Mononuclear cell (primary cell): Measurements from ENCODE around the gene GAB2. TPM values are rescaled to one million over a fixed set of nuclear protein-coding genes. Genes with fewer than 3 reads are reported as not detected.
"Not testable (repeated sequence)": the region's sequence is repeated elsewhere in the genome, so short reads cannot be mapped to it uniquely, and the experiment has no call there.

Experiments used
- H3K27me3 ChIP-seq: 2 replicates; pipeline ENCODE4 v1.6.0; 2011; ENCODE audit warnings: low read length, control low read depth; ENCODE audit not compliant: insufficient read depth
- H3K4me1 ChIP-seq: 2 replicates; pipeline ENCODE4 v1.5.1; 2011; ENCODE audit warnings: mild to moderate bottlenecking, low read length, control low read depth; ENCODE audit not compliant: insufficient read depth
- H3K4me3 ChIP-seq: 2 replicates; pipeline ENCODE4 v1.5.1; 2011; ENCODE audit warnings: mild to moderate bottlenecking, low read length, moderate library complexity
- H3K9me3 ChIP-seq: 2 replicates; pipeline ENCODE4 v1.5.1; 2011; ENCODE audit warnings: low read depth, mild to moderate bottlenecking, control low read depth, low read length
- total RNA-seq: library from RNA; depleted of rRNA; stranded (reverse); fragments of >200 nt; gene quantifications from one replicate; pipeline ENCODE4 v1.2.3, GENCODE V29; 2012

GAB2 gene
- total RNA-seq, 1 donor, result 61.9 TPM

DNA sequence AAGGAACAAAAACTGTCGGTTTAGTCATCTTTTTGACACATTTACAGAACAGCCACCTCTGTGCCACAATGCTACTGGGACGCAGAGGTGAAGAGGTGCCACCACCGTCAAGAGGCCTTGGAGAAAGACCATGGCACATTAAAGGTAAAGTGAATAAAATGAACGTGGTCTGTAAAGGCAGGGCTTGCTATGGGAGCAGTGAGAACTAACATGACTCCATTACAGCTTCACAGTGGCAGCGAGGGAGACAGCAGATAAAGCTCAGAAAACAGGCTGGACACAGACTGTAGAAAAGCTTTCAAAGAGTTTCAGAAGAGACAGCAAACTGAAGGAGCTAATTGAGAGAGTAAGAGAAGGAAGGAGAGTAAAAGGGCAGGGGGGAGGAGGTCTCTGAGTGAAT is 102.9 kb downstream of the GAB2 start:
- Histone ChIP-seq H3K4me3 (no peak overlapping the region), H3K27me3 (no peaks in the 10 kb centered on the region), H3K4me1 (peaks cover 60% of the 10 kb centered on the region), H3K9me3 (no peaks in the 10 kb centered on the region)

DNA sequence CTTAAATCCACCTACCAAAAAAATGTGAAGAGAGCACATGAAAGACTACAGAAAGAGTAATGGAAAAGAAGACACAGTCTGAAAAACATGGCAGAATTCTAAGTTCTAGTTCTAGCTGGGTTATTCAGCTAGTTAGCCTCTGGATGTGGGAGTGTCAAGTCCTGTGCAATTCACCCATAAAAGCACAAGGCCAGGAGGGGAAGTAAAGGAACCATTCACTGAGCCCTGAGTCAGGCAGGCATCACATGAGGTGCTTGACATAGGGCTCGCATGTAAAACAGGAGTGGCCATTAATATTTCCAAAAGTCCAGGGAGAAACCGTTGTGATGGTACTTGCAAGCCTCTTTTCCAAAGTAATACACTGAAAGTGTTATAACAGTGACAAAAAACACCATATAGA is 103.7 kb downstream of the GAB2 start:
- H3K4me1 ChIP-seq, result peaks cover 64% of the 10 kb centered on the region
- H3K27me3 ChIP-seq, result no peaks in the 10 kb centered on the region
- no peaks in the 10 kb centered on the region for H3K9me3 ChIP-seq
- H3K4me3 ChIP-seq, result no peak overlapping the region

DNA sequence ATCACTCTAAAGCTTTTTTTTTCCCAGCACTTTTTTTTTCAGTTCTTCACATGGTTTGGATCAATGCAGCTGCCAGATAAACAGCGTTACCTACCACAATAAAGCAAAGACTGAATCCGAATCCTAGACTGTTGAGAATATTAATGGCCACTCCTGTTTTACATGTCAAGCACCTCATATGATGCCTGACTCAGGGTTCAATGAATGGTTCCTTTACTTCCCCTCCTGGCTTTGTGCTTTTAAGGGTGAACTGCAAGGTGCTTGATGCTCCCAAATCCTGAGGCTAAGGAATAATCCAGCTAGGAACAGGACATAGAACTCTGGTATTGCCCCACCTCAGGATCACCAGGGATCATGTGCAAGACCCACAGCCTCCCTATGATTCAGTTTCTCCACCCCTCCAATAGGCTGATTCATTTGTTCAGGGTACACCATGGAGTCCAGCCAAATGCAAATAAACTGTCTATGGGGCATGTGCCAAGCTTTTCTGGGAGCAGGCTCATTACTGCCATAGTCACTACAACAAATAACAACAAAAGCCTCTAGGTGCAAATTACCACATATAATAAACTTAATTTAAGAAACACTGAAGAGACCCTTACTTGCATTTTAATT is 104.3 kb downstream of the GAB2 start:
- Histone ChIP-seq H3K4me3 (no peak overlapping the region), H3K4me1 (peaks cover 58% of the 10 kb centered on the region)

DNA sequence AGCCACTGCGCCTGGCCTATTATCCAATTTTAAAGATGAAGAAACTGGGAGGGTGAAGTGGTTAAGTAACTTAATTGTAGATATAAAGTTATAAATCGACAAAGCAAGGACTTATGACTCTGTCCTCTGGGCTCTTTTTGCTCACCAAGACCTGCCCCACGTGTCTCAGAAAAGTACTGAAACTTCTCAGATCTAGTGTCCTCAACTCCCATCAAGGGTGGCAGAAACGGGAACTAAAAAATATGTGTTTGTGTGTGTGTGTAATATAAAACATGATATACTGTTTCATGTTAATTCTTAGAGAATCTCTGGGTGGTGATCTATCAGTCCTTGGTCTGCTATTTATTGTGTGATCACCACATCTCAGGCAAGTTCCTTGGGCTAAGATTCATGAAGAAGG is 104.9 kb downstream of the GAB2 start:
- no peaks in the 10 kb centered on the region for H3K27me3 ChIP-seq
- no peak overlapping the region for H3K4me3 ChIP-seq
- H3K9me3 ChIP-seq, result no peaks in the 10 kb centered on the region
- peaks cover 56% of the 10 kb centered on the region for H3K4me1 ChIP-seq

More for the DNA sequence above, 104.3 kb downstream of the GAB2 start:
- no peaks in the 10 kb centered on the region for H3K27me3 ChIP-seq
- no peaks in the 10 kb centered on the region for H3K9me3 ChIP-seq

DNA sequence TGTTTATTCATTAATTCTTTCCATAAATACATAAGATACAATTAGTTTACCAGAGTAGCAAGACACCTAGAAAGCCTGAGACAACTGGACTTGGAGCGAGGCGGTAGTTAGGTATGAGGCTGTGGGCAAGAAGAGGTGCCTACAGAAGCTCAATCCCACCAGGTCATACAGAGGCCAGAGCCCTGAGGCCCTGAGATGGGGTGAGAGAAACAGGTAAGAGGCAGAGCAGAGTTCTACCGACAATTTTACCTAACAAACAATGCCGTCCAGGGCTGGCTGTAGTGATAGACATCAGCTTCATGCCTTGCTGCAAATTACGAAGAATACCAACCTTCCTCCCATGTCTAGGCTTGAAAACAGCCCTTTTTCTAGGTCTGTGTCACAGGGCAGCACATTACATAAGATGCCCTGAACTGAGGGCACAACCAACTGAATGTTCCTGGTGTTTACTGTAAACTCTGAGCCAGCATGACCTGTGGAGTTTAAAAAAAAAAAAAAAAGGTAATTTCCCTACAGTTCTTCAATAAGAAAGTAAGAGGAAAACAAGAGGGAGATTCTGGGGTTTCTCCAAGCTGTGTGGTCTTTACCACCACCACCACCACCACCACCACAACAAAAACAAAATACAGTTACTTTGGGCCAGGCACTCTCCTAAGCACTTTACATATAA is 105.8 kb downstream of the GAB2 start:
- H3K4me1 ChIP-seq, result peaks cover 56% of the 10 kb centered on the region
- H3K27me3 ChIP-seq, result no peaks in the 10 kb centered on the region
- H3K9me3 ChIP-seq, result no peaks in the 10 kb centered on the region
- no peak overlapping the region for H3K4me3 ChIP-seq

DNA sequence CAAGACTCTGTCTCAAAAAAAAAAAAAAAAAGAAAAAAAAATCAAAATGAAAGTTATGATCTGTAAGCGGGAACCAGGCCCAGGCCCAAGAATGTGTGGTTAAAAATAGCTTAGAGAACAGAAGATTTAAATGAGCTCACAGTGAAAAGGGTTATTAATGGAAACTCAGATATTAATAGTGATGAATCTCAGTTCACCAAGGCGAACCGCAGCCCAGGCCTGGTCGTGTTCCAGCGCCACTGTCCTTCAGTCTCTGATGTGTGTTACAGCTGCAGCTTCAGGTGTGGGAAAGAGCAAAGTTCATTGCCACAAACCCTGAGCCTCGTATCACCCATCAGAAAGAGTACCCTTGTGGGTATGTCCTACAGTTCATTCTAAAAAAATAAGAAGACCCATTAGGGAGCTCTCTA is 107.1 kb downstream of the GAB2 start:
- peaks cover 54% of the 10 kb centered on the region for H3K4me1 ChIP-seq
- no peaks in the 10 kb centered on the region for H3K9me3 ChIP-seq
- no peak overlapping the region for H3K4me3 ChIP-seq
- no peaks in the 10 kb centered on the region for H3K27me3 ChIP-seq

DNA sequence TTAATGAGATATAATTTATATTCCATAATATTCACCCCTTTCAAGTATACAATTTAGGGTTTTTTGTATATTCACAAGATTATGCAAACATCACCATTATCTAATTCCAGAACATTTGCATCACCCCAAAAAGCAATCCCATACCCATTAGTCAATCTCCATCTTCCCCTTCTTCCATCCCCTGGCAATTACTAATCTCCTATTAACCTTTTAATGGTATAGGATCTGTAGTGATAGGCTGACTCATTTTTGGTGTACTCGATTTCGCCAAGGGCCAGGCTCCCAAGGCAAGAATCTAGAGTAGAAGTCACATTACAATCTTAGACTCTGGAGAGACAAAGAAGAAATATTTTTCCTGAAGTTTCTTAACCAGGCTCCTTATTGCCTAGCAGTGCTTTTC is 113.4 kb downstream of the GAB2 start:
- Histone ChIP-seq H3K4me3 (no peak overlapping the region), H3K9me3 (no peaks in the 10 kb centered on the region), H3K27me3 (no peaks in the 10 kb centered on the region), H3K4me1 (peaks cover 13% of the 10 kb centered on the region)

DNA sequence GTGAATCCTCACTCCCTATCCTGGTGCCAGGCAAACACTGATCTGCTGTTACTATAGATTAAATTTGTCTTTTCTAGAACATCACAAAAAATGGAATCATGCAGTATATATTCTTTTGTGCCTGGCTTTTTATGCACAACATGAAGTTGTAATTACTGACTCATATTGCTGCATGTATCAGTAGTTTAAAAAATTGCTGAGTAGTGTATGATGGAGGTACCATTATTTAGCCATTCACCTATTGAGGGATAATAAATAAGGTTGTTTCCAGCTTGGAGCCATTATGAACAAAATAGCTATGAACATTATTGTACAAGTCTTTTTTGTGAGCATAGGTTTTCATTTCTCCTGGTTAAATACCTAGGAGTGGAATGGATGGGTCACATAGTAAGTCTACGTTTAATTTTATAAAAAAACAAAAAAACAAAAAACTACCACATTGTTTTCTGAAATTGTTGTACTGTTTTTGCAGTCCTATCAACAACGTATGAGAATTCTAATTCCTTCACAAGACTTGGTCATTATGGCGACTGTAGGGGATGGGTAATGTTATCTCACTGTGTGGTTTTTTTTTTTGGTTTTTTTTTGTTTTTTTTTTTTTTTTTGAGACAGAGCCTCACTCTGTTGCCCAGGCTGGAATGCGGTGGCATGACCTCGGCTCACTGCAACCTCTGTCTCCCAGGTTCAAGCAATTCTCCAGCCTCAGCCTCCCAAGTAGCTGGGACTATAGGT is 117.3 kb downstream of the GAB2 start:
- Histone ChIP-seq H3K27me3 (no peaks in the 10 kb centered on the region), H3K4me1 (peaks cover 8% of the 10 kb centered on the region), H3K4me3 (no peak overlapping the region), H3K9me3 (no peaks in the 10 kb centered on the region)

DNA sequence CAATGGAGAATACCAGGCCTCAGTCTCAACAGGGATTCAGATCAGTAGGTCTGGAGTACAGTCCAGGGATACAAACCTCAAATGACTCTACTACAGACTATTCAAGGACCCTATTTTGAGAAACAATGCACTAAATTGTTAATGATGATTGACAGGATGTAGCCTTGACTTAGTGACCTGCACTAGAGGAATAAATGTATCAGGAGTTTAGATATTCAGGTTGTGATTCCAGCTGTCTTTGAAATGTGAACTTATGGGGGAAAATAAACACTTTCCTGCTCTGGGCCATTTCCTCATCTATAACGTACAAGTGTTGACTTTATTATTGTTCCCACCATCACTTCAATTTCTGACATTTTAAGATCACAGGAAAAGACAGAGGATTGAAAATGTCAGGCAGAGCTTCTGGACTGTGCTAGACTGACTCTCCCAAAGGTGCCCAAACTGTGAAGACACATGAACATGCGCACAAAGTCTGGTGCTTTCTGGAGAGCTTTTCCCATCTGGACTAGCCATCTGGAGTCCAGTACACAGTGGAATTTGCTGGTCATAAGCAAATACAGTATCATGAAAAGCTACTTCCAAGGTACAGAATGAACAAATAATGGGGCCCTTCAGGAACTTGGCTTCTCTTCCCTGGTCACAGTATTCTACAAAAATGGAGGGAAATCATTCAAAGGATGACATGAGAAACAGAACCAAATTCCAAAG is 118.5 kb downstream of the GAB2 start:
- Histone ChIP-seq H3K4me1 (no peaks in the 10 kb centered on the region), H3K27me3 (no peaks in the 10 kb centered on the region), H3K4me3 (no peak overlapping the region), H3K9me3 (no peaks in the 10 kb centered on the region)

DNA sequence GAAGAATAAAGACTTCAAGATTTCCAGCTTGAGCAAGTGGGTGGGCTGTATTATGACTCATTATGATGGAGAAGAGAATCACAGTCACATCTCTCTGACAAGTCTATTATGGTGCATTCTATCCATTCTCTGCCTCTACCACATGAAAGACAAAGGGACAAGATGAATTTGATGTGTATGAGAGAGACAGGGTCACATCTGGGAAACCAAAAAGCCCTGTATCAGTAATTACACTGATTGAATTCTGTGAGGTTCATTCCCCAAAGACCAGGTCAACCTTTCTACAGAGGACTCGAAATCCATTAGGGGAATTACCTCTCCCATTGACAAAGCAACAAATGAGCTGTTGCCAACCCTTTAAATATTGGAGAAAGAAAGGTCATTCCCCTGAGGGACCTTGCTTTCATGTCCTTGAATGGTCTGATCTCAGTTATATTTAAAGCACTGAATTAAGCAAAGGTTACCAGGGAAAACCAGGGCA is 119.3 kb downstream of the GAB2 start:
- Histone ChIP-seq H3K4me3 (no peak overlapping the region), H3K9me3 (no peaks in the 10 kb centered on the region), H3K4me1 (peaks cover 4% of the 10 kb centered on the region), H3K27me3 (no peaks in the 10 kb centered on the region)

DNA sequence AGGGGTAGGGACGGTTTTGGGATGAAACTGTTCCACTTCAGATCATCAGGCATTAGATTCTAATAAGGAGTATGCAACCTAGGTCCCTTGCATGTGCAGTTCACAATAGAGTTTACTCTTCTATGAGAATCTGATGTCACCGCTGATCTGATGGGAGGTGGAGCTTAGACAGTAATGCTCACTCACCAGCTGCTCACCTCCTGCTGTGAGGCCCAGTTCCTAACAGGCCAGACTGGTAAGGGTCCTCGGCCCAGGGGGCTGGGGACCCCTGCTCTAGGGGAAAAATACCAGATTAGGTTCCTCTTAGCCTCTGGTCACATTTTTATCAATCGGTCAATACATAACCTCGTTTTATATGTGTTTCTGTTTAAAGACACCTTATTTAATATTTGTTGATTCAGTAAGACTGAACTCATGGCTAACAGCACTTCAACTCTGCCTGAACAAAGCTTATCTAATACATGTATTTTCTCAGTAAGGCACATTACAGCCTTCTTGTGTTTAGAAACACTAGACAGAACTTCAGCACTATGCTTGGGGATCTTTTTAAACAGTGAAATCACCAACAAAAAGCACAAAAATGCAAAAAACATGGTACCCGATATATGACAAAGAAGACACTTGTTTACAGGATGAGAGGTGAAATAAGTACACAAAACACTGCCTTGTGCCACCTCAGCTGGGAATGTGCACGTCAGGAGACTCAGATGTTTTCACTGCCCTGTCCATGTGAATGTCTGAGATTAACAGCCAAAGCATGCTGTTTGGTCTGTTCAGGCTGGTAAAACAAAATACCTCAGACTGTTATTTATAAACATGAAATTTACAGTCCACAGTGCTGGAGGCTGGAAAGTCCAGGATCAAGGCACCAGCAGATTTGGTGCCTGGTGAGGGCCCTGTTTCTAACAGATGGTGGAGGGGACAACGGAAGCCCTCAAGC is 121.4 kb downstream of the GAB2 start:
- Histone ChIP-seq H3K9me3 (no peaks in the 10 kb centered on the region), H3K4me1 (peaks cover 25% of the 10 kb centered on the region), H3K27me3 (no peaks in the 10 kb centered on the region), H3K4me3 (no peak overlapping the region)

DNA sequence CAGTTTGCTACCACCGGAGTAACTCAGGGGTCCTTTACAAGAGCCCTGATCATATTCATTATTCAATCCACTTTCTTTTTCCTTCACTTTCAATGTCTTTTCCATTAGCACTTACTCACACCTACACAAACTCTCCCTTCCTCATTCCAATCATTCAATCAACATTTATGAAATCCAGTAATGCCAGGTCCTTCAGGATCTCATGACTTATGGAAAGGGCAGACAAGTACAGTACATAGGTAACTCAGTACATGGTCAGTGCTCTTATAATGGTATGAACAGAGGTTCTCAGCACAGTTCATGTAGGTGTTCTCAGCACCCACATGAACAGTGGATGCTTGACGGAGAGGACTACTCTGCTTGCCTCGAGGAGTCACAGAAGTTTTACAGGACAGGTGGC is 122.3 kb downstream of the GAB2 start:
- peaks cover 34% of the 10 kb centered on the region for H3K4me1 ChIP-seq
- H3K27me3 ChIP-seq, result no peaks in the 10 kb centered on the region
- H3K4me3 ChIP-seq, result no peak overlapping the region
- no peaks in the 10 kb centered on the region for H3K9me3 ChIP-seq

DNA sequence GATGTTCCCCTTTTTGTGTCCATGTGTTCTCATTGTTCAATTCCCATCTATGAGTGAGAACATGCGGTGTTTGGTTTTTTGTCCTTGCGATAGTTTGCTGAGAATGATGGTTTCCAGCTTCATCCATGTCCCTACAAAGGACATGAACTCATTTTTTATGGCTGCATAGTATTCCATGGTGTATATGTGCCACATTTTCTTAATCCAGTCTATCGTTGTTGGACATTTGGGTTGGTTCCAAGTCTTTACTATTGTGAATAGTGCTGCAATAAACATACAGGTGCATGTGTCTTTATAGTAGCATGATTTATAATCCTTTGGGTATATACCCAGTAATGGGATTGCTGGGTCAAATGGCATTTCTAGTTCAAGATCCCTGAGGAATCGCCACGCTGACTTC is 123.5 kb downstream of the GAB2 start:
- peaks cover 45% of the 10 kb centered on the region for H3K4me1 ChIP-seq
- not testable (repeated sequence) for H3K27me3 ChIP-seq, H3K4me3 ChIP-seq, H3K9me3 ChIP-seq

DNA sequence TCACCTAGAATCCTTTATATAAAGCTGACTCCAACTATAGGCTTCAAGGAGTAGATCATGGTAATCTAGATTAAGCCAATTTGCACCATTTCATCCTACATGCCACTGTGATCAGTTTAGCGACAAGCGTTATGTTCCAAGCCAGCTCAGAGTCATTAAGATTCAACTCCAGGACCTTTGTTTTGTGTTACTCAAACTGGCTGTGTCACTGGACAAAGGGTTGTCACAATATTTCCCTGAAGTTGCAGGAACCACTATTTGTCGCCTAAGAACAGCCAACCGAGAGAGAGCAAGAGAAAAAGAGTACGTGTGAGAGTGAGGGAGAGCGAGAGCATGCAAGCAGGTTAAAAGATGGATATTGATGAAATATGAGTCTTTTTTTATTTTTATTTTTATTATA is 124.1 kb downstream of the GAB2 start:
- H3K27me3 ChIP-seq, result no peaks in the 10 kb centered on the region
- no peak overlapping the region for H3K4me3 ChIP-seq
- H3K9me3 ChIP-seq, result no peaks in the 10 kb centered on the region
- H3K4me1 ChIP-seq, result peaks cover 51% of the 10 kb centered on the region
